Heart left ventricle (tissue), 13 donors: Measurements from ENCODE around the gene LIMK2.

Experiments used
- CTCF ChIP-seq, 12 donors: fragments of 200-600 bp; sonication (generic) in 4 of 12; IDR thresholded peaks; one replicate each; pipeline versions ENCODE4 v1.5.0 to v1.8.0; 2018 to 2022; ENCODE audit warnings: antibody characterized with exemption in 12 of 12, mild to moderate bottlenecking in 5 of 12
- POLR2A ChIP-seq, 2 donors: fragments of 450-650 bp; IDR thresholded peaks; one replicate each; pipeline ENCODE4 v1.6.1; 2017; ENCODE audit warnings: antibody characterized with exemption in 2 of 2, mild to moderate bottlenecking in 2 of 2, moderate library complexity in 2 of 2
- donor health status: ischemic (EF 13 %, LVEDD 7.1; RV severe dilation, severe dysfunction).
- donor health status: DM: no; HTN: yes; CAD: no.
- donor health status: DM: no; HTN: no; CAD: no.
- donor health status: ischemic (EF 25% LVEDD 6.9; RV normal size, moderate dysfunction).
- donor health status: ischemic (EF 25% LVEDD 5.7; RV mildly dilated, moderate dysfunction).
- donor health status: ischemic (EF 35%, LVEDD 5.7; RV mildly dilated, moderate dysfunction).
- donor health status: nonischemic (EF 11% LVEDD 7.7; RV severe dilation, severe dysfunction).
- donor health status: DM: yes; HTN: yes; CAD: no.
- donor health status: PGD.
- donor health status: ischemic (EF 29% LVEDD 5.4; RV normal size, mild dysfunction).
- donor health status: nonischemic (EF 23%, LVEDD 6.1; RV moderate dilation, normal function).

- TF ChIP-seq CTCF (IDR thresholded peaks at IDR 0.05) (no peak), POLR2A (IDR thresholded peaks at IDR 0.05) (no peak)
Measured at GRCh38 chr22:31221084-31221483, 9.0 kb downstream of the LIMK2 start.
